Mesendoderm (in vitro differentiated cells): ENCODE measurements around the gene GPC4. TPM values are rescaled to one million over a fixed set of nuclear protein-coding genes. Genes with fewer than 3 reads are reported as not detected.

ENCODE experiments used
- DNase-seq: peaks from one replicate; pipeline ENCODE4 v3.0.0; 2013
- H2AK5ac ChIP-seq: 2 replicates; pipeline ENCODE4 v1.6.1; 2013; ENCODE audit warnings: low read length, inconsistent platforms
- H2BK120ac ChIP-seq: 2 replicates; pipeline ENCODE4 v1.6.1; 2013; ENCODE audit warnings: low read depth, mild to moderate bottlenecking, low read length, moderate library complexity, mixed read lengths
- H2BK15ac ChIP-seq: replicated peaks from 2 replicates; pipeline ENCODE4 v1.6.1; 2013; ENCODE audit warnings: low read depth, mild to moderate bottlenecking, moderate library complexity
- H2BK5ac ChIP-seq: 2 replicates; pipeline ENCODE4 v1.6.1; 2013; ENCODE audit warnings: low read length, inconsistent platforms
- H3K18ac ChIP-seq: 2 replicates; pipeline ENCODE4 v1.6.1; 2013; ENCODE audit warnings: mild to moderate bottlenecking, low read length, mixed read lengths
- H3K23ac ChIP-seq: one replicate; pipeline ENCODE4 v1.6.1; 2013; ENCODE audit warnings: low read length
- H3K27ac ChIP-seq: 2 replicates; pipeline ENCODE4 v1.5.1; 2013; ENCODE audit warnings: low read depth, mild to moderate bottlenecking, inconsistent platforms, low read length, moderate library complexity
- H3K27me3 ChIP-seq: 2 replicates; pipeline ENCODE4 v1.6.1; 2013; ENCODE audit warnings: low read length, control low read depth, mild to moderate bottlenecking, inconsistent platforms; ENCODE audit not compliant: insufficient read depth, poor library complexity
- H3K36me3 ChIP-seq: 2 replicates; pipeline ENCODE4 v1.6.1; 2013; ENCODE audit warnings: low read length, inconsistent platforms; ENCODE audit not compliant: control insufficient read depth, insufficient read depth
- H3K4ac ChIP-seq: one replicate; pipeline ENCODE4 v1.6.1; 2013; ENCODE audit warnings: low read depth, mild to moderate bottlenecking, low read length, moderate library complexity
- H3K4me1 ChIP-seq: 2 replicates; pipeline ENCODE4 v1.6.1; 2013; ENCODE audit warnings: low read depth, low read length, inconsistent platforms; ENCODE audit not compliant: control insufficient read depth
- H3K4me2 ChIP-seq: 2 replicates; pipeline ENCODE4 v1.6.1; 2013; ENCODE audit warnings: low read length
- H3K4me3 ChIP-seq: 2 replicates; pipeline ENCODE4 v1.5.1; 2013; ENCODE audit warnings: mild to moderate bottlenecking, low read length
- H3K56ac ChIP-seq: one replicate; pipeline ENCODE4 v1.6.1; 2013; ENCODE audit warnings: low read length
- H3K79me1 ChIP-seq: 2 replicates; pipeline ENCODE4 v1.6.1; 2013; ENCODE audit warnings: low read length, inconsistent platforms
- H3K79me2 ChIP-seq: 2 replicates; pipeline ENCODE4 v1.6.1; 2013; ENCODE audit warnings: mild to moderate bottlenecking, low read length; ENCODE audit not compliant: control insufficient read depth, insufficient read depth
- H3K9ac ChIP-seq: 2 replicates; pipeline ENCODE4 v1.6.1; 2013; ENCODE audit warnings: low read length, inconsistent platforms
- H4K5ac ChIP-seq: one replicate; pipeline ENCODE4 v1.6.1; 2013; ENCODE audit warnings: low read length
- H4K8ac ChIP-seq: one replicate; pipeline ENCODE4 v1.6.1; 2013; ENCODE audit warnings: low read depth, mild to moderate bottlenecking, control low read depth, low read length, moderate library complexity
- WGBS: extraction: QIAGEN DNeasy Blood & Tissue Kit; methylation state at CpG from one replicate; pipeline ENCODE4 v1.1.7; 2013; ENCODE audit warnings: low lambda C conversion rate, missing lambda C conversion rate; ENCODE audit not compliant: insufficient coverage; ENCODE audit errors: extremely low coverage; 5-methylcytosine and 5-hydroxymethylcytosine counted together
- polyA plus RNA-seq, 2 experiments: library from polyadenylated mRNA; stranded (reverse); fragments of 200-250 nt; gene quantifications; one replicate each; pipeline ENCODE4 v1.2.3, GENCODE V29; 2013

The GPC4 gene
- polyA plus RNA-seq (2013, experiment 1 of 2) = 160 TPM
- polyA plus RNA-seq (2013, experiment 2 of 2) = 168 TPM

DNA sequence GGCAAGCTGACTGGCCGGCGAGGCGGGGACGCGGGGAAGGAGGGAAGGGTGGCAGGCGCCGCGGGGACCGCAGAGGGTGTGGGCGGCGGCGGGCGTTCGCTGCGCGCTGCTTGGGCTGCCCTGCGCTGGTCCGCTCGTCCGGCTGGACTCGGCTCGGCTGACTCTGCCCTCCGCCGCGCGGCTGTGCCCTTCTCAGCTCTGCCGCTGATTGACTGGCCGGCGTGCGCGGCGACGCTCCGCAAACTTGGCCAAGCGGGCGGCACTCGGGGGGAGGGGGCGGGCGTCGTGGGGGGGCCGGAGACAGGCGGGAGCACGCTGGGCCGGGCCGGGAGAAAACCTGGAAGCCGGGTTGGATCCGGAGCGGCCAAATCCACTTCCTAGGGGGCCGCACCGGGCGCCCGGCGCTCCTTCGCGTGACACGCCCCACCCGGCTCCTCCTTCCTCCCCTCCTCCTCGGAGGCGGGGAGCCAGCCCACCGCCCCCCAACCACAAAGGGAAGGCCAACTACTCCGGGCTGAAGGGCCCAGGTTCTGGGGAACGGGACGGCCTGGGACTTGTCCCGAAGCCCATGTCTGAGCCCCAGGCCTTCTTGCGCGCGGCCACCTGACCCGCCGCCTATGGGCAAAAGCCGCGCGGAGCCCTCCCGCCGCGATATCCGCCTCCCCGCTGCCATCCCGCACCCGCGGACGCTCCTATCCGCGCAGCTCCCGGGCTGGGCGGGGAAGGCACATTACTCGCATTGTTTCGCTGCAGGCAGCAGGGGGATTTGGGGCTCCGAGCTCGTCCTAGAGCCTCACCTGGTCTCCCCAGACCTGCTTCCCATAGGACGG, at the start of gene GPC4:
GPC4 (minus strand) TSS at position 214 of the 830 bp plus-strand sequence. CDS start 524 bp downstream, outside the sequence.
- Histone ChIP-seq H3K79me1 (no peaks in the 10 kb centered on the region), H4K8ac (no peak within 1 kb of the TSS), H3K27ac (peak within 1 kb of the TSS; percentile 90), H4K5ac (no peak within 1 kb of the TSS), H3K79me2 (peaks cover 42% of the 10 kb centered on the region), H3K18ac (peak within 1 kb of the TSS; percentile 96), H2BK120ac (peak within 1 kb of the TSS; percentile 36), H2BK5ac (peak within 1 kb of the TSS; percentile 73), H3K4me2 (peak within 1 kb of the TSS; percentile 57), H3K9ac (peak within 1 kb of the TSS; percentile 92), H3K4me3 (peak within 1 kb of the TSS; percentile 71), H2BK15ac (no peak within 1 kb of the TSS), H3K27me3 (no peaks in the 10 kb centered on the region), H2AK5ac (no peak within 1 kb of the TSS), H3K56ac (peak within 1 kb of the TSS; percentile 98), H3K4me1 (no peaks in the 10 kb centered on the region), H3K4ac (peak within 1 kb of the TSS; percentile 89), H3K23ac (peak within 1 kb of the TSS; percentile 45), H3K36me3 (no peaks in the 10 kb centered on the region)
- WGBS = no CpG with 5 or more reads among the region's 90 CpGs
- DNase-seq = peak; percentile 85

DNA sequence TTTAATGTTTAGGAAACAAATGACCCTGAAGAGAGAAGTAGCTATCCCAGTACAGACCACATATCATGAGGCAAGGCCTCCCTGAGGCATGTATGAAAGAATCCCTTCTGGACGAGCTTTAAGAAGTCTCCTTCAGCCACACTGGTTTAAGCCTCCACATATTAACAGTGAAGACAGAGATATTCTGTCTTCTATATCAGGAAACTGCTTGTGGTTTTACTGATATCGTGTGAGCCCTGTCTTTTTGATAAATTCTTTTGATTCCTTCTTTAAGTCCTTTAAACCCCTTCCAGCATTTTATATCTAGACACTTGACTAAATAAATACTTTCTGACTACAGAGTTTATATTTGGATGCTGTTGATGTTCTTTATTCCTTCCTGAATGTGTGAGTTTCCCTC, 45.9 kb upstream of the GPC4 start:
- Histone ChIP-seq H3K4me2 (no peak overlapping the region), H3K23ac (no peak overlapping the region), H2BK15ac (no peak overlapping the region), H3K4me3 (no peak overlapping the region), H3K4me1 (no peaks in the 10 kb centered on the region), H3K9ac (no peak overlapping the region), H3K27me3 (no peaks in the 10 kb centered on the region), H4K8ac (no peak overlapping the region), H3K36me3 (no peaks in the 10 kb centered on the region), H3K4ac (no peak overlapping the region), H3K18ac (no peak overlapping the region), H3K79me1 (no peaks in the 10 kb centered on the region), H4K5ac (no peak overlapping the region), H3K27ac (no peak overlapping the region), H3K56ac (no peak overlapping the region), H2BK120ac (no peak overlapping the region), H3K79me2 (no peaks in the 10 kb centered on the region), H2BK5ac (no peak overlapping the region), H2AK5ac (no peak overlapping the region)
- no peak for DNase-seq
- no CpG with 5 or more reads among the region's 2 CpGs for WGBS

DNA sequence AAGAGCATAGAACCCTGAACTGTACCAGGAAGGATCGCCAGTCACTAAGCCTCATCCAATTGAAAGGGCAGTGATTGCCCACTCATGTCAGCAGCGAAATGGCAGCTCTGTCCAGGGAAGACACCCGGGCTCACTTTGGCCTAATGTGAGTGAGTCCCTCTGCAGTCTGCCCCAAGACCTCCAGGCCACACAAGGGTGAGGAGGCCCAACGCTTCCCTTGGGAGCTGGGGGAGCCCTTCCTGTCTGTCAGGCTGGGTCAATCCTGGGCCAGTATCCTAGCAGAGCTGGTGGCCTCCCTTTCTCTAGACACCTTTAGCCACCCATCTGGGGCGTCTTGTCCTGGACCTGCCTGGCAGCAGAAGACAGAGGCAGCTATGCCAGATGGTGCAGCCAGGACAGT, 39.6 kb upstream of the GPC4 start:
- H3K23ac ChIP-seq = no peak overlapping the region
- no peak overlapping the region for H2BK15ac ChIP-seq
- peak overlapping the region; percentile 89 for H3K18ac ChIP-seq
- no peak overlapping the region for H3K4me3 ChIP-seq
- H3K79me1 ChIP-seq = no peaks in the 10 kb centered on the region
- no peak overlapping the region for H2BK5ac ChIP-seq
- H3K36me3 ChIP-seq = no peaks in the 10 kb centered on the region
- no CpG with 5 or more reads among the region's 5 CpGs for WGBS
- no peak overlapping the region for H4K5ac ChIP-seq
- no peak overlapping the region for H2AK5ac ChIP-seq
- no peak overlapping the region for H3K27ac ChIP-seq
- H3K4me1 ChIP-seq = no peaks in the 10 kb centered on the region
- H3K56ac ChIP-seq = peak overlapping the region; percentile 59
- H3K4me2 ChIP-seq = no peak overlapping the region
- H3K4ac ChIP-seq = peak overlapping the region; percentile 24
- no peak overlapping the region for H2BK120ac ChIP-seq
- no peak overlapping the region for H3K9ac ChIP-seq
- no peaks in the 10 kb centered on the region for H3K27me3 ChIP-seq
- H3K79me2 ChIP-seq = no peaks in the 10 kb centered on the region
- no peak for DNase-seq
- H4K8ac ChIP-seq = no peak overlapping the region

DNA sequence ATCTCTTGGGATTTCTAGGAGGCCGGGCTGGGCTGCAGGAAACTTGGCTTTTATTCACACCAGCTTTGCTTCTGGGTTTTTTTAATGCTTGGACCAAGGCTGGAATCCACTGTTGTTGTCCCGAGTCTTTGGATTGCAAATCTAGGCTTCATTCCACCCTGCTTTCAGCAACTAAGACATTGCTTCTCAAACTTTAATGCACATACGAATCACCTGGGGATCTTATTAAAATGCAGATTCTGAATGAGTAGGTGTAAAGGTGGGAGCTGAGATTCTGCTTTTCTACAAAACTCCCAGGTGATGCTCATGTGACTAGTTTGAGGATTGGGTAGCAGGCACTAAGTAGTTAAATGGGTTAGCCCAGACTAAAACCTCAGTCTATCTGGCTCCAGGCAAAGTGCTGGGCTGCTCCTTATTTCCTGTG, 39.2 kb upstream of the GPC4 start:
- no peak overlapping the region for H3K56ac ChIP-seq
- no peak overlapping the region for H2BK15ac ChIP-seq
- H3K18ac ChIP-seq = no peak overlapping the region
- no peaks in the 10 kb centered on the region for H3K36me3 ChIP-seq
- H3K27me3 ChIP-seq = no peaks in the 10 kb centered on the region
- H3K4ac ChIP-seq = no peak overlapping the region
- no peak overlapping the region for H3K9ac ChIP-seq
- no peak overlapping the region for H4K5ac ChIP-seq
- WGBS = no CpG with 5 or more reads among the region's 3 CpGs
- H3K79me2 ChIP-seq = no peaks in the 10 kb centered on the region
- no peak overlapping the region for H2AK5ac ChIP-seq
- H2BK5ac ChIP-seq = no peak overlapping the region
- H3K4me3 ChIP-seq = no peak overlapping the region
- no peak overlapping the region for H2BK120ac ChIP-seq
- no peak overlapping the region for H3K23ac ChIP-seq
- H4K8ac ChIP-seq = no peak overlapping the region
- H3K4me1 ChIP-seq = no peaks in the 10 kb centered on the region
- DNase-seq = no peak
- H3K4me2 ChIP-seq = no peak overlapping the region
- no peaks in the 10 kb centered on the region for H3K79me1 ChIP-seq
- H3K27ac ChIP-seq = no peak overlapping the region

DNA sequence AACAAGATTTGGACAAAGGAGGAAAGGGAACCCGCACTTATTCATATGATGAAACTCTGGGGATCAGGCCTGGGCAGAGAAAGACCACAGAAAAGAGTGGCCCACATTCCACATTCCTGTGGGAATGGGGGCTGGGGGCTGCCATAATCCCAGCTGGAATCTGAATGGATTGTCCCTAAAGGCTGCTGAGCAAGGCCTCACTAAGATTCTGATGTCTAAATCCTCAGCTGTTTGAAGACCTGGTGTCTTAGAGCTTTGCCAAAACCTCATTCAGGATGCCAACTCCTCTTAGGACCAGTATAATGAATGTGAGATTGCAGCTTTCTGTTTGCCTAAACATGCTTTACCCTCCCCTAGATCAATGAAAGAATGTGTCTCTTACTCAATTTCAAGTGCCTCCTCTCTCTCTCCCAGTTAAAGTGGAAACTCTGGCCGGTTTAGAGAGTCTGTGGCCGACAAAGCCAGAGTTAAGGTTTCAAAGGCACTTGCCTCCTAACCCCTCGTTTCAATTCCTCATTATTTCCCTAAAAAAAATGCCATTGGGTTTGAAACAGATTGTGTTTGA, 33.3 kb upstream of the GPC4 start:
- Histone ChIP-seq H3K27me3 (no peaks in the 10 kb centered on the region), H2AK5ac (no peak overlapping the region), H3K27ac (no peak overlapping the region), H3K56ac (peak overlapping the region; percentile 42), H3K79me2 (no peaks in the 10 kb centered on the region), H3K18ac (peak overlapping the region; percentile 60), H3K4me2 (no peak overlapping the region), H3K9ac (no peak overlapping the region), H3K4me1 (no peaks in the 10 kb centered on the region), H3K4me3 (no peak overlapping the region), H4K5ac (no peak overlapping the region), H4K8ac (no peak overlapping the region), H3K36me3 (no peaks in the 10 kb centered on the region), H3K79me1 (no peaks in the 10 kb centered on the region), H2BK5ac (no peak overlapping the region), H3K23ac (no peak overlapping the region), H3K4ac (no peak overlapping the region), H2BK15ac (peak overlapping the region; percentile 36), H2BK120ac (no peak overlapping the region)
- peak; percentile 37 for DNase-seq
- WGBS = no CpG with 5 or more reads among the region's 4 CpGs
